IPS-18c (cell line): ENCODE data around the gene APOOL.
"Not testable (repeated sequence)": the region's sequence is repeated elsewhere in the genome, so short reads cannot be mapped to it uniquely, and the experiment has no call there.

Source experiments
- H3K4me3 ChIP-seq: 2 replicates; pipeline ENCODE4 v1.7.0; 2013; ENCODE audit warnings: low read depth, mild to moderate bottlenecking, low read length, moderate library complexity; ENCODE audit not compliant: insufficient read depth
- H3K9me3 ChIP-seq: one replicate; pipeline ENCODE4 v1.6.1; 2013; ENCODE audit warnings: mild to moderate bottlenecking, low read length, moderate library complexity; ENCODE audit not compliant: control insufficient read depth, insufficient read depth

APOOL gene

GRCh38 chrX:85003655-85004244 lies at the start of gene APOOL:
Gene APOOL (plus strand): TSS chrX:85003877. CDS start chrX:85003913, 36 bp downstream.
- Histone ChIP-seq H3K4me3 (peak within 1 kb of the TSS; percentile 72), H3K9me3 (peaks cover 3% of the 10 kb centered on the region)

DNA sequence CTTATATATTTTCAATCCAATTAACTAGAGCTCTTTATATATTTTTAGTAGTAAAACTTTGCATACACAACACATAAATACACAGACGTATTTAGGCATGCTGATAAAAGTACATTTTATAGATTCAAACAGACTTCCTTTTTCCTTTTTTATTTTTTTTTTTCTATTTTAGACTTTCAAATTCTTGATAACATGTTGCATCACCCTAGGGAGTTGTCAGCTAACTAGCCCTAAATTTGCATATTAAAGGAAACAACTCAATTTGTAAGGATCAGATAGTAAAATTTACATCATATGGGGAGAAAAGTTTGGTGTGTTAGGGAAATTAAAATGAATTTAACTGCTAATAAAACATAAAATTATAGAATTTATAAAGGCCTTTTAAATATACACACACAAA lies 47.4 kb upstream of the APOOL start:
- Histone ChIP-seq H3K4me3 (no peak overlapping the region), H3K9me3 (no peaks in the 10 kb centered on the region)

GRCh38 chrX:84974803-84975202 lies 28.9 kb upstream of the APOOL start:
- Histone ChIP-seq H3K9me3 (peaks cover 10% of the 10 kb centered on the region), H3K4me3 (no peak overlapping the region)

DNA sequence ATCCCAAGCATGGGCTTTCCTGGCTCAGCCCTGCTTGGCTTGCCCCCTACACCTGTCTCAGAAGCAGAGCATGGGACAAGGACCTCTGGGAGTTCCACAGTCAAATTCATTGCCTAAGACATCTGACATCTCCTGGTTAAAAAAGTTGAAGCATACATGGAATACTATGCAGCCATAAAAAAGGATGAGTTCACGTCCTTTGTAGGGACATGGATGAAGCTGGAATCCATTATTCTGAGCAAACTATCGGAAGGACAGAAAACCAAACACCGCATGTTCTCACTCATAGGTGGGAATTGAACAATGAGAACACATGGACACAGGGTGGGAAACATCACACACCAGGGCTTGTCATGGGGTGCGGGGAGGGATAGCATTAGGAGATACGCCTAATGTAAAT lies 11.9 kb upstream of the APOOL start:
- H3K9me3 ChIP-seq, H3K4me3 ChIP-seq: not testable (repeated sequence)

- Histone ChIP-seq H3K4me3 (no peak overlapping the region), H3K9me3 (peaks cover 2% of the 10 kb centered on the region)
Measured at GRCh38 chrX:84993150-84993549, 10.5 kb upstream of the APOOL start.

- H3K9me3 ChIP-seq: peaks cover 3% of the 10 kb centered on the region
- H3K4me3 ChIP-seq: no peak overlapping the region
Measured at GRCh38 chrX:85001344-85001743, 2.3 kb upstream of the APOOL start.

DNA sequence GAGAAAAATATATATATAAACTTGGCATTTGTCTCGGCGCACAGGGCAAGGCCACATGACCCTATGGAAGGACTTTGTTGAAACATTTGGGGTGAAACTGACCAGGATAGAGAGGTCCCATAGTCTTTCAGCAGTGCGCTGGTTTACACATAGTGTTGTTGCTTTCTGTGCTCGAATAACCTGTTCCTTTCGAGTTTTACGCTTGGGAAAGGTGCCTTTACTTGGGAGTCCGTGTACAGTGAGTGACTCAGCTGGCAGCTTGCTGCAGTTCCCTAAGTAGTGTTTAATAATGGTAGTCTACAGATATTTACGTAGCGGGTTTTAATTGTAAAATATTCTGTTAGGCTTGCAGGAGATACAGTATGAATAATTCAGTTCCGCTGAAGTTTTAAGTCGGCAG lies 578 bp downstream of the APOOL start:
- peak overlapping the region; percentile 72 for H3K4me3 ChIP-seq
- H3K9me3 ChIP-seq: peaks cover 3% of the 10 kb centered on the region

DNA sequence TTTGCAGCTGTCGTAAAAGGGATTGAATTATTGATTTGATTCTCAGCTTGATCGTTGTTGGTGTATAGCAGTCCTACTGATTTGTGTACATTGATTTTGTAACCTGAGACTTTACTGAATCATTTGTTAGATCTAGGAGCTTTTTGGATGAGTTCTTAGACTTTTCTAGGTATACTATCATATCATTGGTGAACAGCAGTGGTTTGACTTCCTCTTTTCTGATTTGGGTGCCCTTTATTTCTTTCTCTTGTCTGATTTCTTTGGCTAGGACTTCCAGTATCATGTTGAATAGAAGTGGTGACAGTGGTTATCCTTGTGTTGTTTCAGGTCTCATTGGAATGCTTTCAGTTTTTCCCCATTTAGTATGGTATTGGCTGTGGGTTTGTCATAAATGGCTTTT lies 8.4 kb downstream of the APOOL start:
- Histone ChIP-seq H3K9me3 (peaks cover 2% of the 10 kb centered on the region), H3K4me3 (no peak overlapping the region)

DNA sequence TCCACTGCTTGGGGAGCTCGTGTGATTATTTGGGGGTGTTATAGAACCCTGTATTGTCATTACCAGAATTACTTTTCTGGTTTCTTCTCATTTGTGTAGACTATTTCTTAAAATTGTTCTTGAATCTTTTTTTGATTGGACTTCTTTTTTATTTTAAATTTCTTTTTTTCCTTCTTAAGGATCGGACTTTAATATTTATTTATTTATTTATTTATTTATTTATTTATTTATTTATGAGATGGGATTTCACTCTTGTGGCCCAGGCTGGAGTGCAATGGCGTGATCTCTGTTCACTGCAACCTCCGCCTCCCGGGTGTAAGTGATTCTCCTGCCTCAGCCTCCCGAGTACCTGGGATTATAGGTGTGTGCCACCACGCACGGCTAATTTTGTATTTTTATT lies 11.7 kb downstream of the APOOL start:
- H3K9me3 ChIP-seq: not testable (repeated sequence)

GRCh38 chrX:85017721-85018120 lies 14.0 kb downstream of the APOOL start:
- H3K4me3 ChIP-seq: no peak overlapping the region

More for the DNA sequence above, 11.7 kb downstream of the APOOL start:
- not testable (repeated sequence) for H3K4me3 ChIP-seq

DNA sequence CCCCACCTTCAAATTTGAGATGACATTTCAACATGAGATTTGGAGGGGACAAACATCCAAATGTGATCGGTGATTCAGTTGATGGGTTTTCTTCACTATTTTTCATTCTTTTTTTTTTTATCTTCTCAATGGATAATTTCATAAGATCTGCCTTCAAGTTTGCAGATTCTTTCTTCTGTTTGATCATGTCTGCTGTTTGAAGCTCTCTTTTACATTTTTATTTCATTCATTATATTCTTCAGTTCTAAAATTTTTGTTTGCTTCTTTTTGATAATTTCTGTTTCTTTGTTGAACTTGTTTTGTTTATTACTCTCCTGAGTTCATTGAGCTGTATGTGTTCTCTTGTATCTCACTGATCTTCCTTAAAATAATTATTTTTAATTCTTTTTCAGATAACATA lies 14.8 kb downstream of the APOOL start:
- H3K4me3 ChIP-seq: no peak overlapping the region
- H3K9me3 ChIP-seq: peaks cover 3% of the 10 kb centered on the region

More at GRCh38 chrX:85017721-85018120, 14.0 kb downstream of the APOOL start:
- peaks cover 3% of the 10 kb centered on the region for H3K9me3 ChIP-seq

DNA sequence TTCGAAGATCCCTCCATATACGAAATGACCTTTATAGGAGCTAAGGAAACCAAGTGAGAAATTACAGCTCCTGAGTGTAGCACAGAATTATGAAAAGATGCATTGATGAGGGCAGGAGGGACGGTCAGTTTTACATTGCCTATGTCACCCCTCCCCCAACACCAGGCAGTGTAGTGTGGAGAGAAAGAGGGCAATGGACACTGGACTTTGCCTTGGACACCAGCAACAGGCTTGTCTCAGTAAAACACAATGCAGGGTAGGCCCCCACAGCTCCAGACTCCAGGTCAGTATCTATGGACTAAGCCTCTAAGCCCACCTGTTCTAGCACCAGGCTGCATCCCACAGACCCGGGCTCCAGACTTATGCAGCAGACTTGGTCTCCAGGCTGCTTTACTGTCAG lies 16.5 kb downstream of the APOOL start:
- peaks cover 3% of the 10 kb centered on the region for H3K9me3 ChIP-seq

GRCh38 chrX:85024044-85024443 lies 20.4 kb downstream of the APOOL start:
- Histone ChIP-seq H3K4me3 (no peak overlapping the region), H3K9me3 (peaks cover 6% of the 10 kb centered on the region)

More for the DNA sequence above, 16.5 kb downstream of the APOOL start:
- H3K4me3 ChIP-seq: no peak overlapping the region

GRCh38 chrX:85024562-85024961 lies 20.9 kb downstream of the APOOL start:
- Histone ChIP-seq H3K4me3 (no peak overlapping the region), H3K9me3 (peaks cover 6% of the 10 kb centered on the region)

DNA sequence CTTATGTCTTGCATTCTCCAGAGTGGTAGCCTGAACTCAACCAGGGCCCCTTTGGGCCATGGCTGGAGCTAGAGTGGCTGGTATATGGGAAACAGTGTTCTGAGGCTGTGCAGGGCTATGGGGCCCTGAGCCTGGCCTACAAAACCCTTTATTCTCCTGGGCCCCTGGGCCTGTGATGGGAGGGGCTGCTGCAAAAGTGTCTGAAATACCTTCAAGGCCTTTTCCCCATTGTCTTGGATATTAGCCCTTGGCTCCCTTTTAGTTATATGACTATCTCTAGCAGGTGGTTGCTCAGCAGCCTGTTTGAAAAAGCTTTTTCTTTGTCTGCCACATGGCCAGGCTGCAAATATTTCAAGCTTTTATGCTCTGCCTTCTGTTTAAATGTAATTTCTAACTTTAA lies 22.5 kb downstream of the APOOL start:
- peaks cover 3% of the 10 kb centered on the region for H3K9me3 ChIP-seq
- H3K4me3 ChIP-seq: no peak overlapping the region

GRCh38 chrX:85029043-85029442 lies 25.4 kb downstream of the APOOL start:
- H3K4me3 ChIP-seq: no peak overlapping the region
- H3K9me3 ChIP-seq: peaks cover 3% of the 10 kb centered on the region

DNA sequence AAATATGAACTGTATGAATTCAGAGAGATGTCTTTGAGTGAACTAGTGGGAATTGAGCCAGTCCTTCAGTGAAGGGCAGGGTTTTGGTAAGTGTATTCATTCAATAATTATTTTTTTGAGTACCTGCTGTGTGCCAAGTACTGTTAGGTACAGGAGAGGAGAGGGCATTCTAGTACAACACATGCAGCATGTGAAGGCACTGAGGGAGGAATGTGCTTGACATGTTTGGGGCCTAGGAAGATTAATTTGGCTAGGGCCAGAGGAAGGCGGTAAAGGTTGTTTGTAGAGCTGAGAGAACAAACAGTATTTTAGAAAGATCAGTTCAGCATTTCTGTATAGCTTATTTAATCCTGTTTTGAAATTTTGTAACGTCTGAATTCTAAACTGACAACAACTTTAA lies 27.8 kb downstream of the APOOL start:
- H3K4me3 ChIP-seq: no peak overlapping the region
- no peaks in the 10 kb centered on the region for H3K9me3 ChIP-seq

- no peak overlapping the region for H3K4me3 ChIP-seq
- peaks cover 4% of the 10 kb centered on the region for H3K9me3 ChIP-seq
Measured at GRCh38 chrX:85037114-85037513, 33.4 kb downstream of the APOOL start.

DNA sequence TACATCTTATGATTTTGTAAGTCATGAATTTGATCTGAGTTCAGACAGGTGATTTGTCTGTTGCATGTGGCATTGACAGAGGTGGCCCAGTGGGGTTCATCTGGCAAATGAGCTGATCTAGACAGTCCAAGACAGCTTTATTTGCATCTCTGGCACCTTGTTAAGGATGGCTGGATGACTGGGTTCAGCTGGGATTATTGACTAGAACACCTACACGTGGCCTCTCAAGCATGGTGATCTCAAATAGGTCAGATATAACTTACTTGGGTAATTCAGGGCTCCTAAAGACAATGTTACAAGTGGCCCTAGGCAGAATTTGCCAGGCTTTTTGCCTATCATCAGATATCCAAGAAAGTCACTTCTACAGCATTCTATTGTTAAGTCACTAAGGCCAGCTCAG lies 48.0 kb downstream of the APOOL start:
- H3K4me3 ChIP-seq: no peak overlapping the region
- no peaks in the 10 kb centered on the region for H3K9me3 ChIP-seq
